HG02870 (cell line): ENCODE results near the gene MBD5.

Experiments used
- ATAC-seq: cut with Tn5 transposase; IDR thresholded peaks from one replicate; pipeline ENCODE4 v1.9.1; 2021; ENCODE audit warnings: mild to moderate bottlenecking, moderate library complexity; ENCODE audit not compliant: unreplicated experiment

MBD5 gene

GRCh38 chr2:148513427-148513826 is 492.5 kb downstream of the MBD5 start:
- no peak for ATAC-seq

DNA sequence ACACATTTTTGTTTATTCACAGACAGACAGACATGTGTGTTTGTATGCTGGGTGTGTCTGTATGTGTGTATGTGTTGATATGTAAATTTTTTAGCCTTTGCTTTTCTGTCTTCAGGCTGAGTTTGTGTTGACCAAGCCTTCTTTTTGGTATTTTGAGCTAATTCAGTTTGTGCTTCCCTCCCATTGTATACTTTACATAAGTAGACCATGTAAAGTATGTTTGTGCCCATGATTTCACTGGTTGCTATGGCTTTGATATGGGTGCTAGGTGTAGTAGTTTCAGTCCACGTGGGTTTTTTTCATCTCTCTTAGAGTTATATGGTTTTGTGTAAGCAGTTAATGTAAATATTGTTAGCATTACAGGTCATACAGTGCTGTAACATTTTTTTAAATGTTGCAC is 494.2 kb downstream of the MBD5 start:
- no peak for ATAC-seq

DNA sequence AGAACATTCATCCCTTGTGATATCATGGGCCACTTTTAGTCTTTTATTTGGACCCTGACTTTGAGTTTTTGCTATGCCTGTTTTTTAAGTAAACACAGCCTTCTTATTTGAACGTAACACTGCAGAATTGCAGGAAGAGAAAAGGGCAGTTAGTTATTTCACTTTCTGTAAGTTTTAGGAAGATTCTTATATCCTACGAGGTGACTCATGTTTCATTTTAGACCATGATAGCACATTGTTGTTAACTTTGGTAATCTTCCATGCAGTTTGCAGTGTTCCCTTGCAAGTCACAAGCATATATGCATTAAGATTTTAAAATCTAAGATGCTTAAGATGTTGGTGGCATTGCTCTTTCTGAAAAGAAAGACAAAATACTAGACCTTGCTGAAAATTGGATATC is 495.1 kb downstream of the MBD5 start:
- ATAC-seq: no peak

GRCh38 chr2:148517296-148517695 is 496.4 kb downstream of the MBD5 start:
- ATAC-seq: no peak

- ATAC-seq: no peak
Measured at GRCh38 chr2:148517822-148518221, 496.9 kb downstream of the MBD5 start.

GRCh38 chr2:148519013-148519412 is 498.1 kb downstream of the MBD5 start:
- ATAC-seq: no peak

- ATAC-seq: no peak
Measured at GRCh38 chr2:148521181-148521580, 500.3 kb downstream of the MBD5 start.

- ATAC-seq: no peak
Measured at GRCh38 chr2:148523315-148523714, 502.4 kb downstream of the MBD5 start.

GRCh38 chr2:148524519-148524919 is 503.6 kb downstream of the MBD5 start:
- no peak for ATAC-seq

GRCh38 chr2:148525130-148525529 is 504.2 kb downstream of the MBD5 start:
- ATAC-seq: no peak

DNA sequence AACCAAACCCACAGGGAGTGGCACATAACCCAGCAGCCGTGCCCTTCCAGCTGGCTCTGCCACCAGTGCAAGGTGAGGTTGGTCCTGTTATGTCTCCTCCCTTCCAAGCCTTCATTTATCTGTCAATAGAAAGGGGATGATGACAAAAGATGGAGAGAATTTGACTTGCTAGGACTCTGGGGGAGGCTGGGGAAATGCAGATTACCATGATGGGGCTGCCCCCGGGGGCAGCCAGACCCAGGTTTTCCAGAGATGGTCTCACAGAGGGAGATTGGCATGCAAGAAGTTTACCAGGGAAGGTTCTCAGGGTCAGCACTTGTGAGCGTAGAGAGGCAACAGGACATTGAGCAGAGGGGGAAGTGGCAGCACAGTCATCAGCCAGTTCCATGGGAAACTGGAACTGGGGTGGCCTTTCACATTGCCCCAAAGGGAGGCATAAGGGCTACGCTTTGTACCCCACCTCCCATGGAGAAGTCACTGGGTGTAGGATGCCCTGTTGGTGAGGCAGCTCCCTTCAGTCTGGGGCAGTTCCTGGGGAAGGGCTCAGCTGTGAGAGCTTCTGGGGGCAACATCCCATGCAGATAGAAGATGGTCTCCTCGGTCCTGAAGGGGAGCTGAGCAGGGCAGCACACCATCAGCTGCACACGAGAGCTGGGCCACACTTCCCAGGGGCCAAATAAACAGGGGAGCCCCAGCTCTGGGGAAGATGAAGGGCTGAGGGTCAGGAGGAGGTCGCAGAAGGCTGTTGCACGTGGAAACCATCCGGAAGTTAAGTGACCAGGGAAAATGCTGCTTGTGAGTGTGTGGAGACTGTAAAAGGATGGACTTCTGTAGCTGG is 505.8 kb downstream of the MBD5 start:
- ATAC-seq: no peak

DNA sequence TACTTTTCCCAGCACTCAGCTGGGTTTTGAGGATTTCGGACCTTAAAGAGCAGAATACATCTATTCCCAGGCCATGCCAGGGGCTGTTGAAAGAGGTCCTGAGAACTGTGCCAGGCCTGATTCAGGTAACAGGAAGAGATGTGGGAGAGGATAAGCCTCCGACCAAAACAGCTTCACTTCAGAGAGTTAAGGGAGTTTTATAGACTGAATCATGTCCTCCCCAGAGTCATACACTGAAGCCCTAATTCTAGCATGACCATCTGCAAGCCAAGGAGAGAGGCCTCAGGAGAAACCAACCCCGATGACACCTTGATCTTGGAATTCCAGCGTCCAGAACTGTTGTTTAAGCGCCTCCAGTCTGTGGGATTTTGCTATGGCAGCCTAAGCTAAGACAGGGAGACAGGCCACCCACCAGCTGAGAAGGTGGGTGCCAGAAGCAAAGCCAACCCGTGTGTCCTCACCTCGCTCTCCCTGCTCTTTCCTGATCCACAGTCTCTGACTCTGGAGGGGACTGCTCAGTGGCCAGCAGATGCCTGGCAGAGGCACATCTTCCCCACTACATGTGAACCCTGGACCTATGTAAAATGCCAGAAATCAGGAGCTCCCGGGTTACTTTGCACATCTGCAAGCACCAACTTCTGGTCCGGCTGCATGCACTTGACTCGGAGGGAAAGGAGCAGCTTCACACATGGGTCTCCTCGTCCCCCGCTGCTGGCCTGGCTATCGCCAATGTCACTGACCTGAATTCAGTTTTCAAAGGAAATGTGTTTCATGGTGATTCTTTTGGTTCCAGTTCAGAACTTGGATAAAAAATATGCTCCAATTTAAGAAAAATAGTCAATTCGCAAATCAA is 506.8 kb downstream of the MBD5 start:
- no peak for ATAC-seq

DNA sequence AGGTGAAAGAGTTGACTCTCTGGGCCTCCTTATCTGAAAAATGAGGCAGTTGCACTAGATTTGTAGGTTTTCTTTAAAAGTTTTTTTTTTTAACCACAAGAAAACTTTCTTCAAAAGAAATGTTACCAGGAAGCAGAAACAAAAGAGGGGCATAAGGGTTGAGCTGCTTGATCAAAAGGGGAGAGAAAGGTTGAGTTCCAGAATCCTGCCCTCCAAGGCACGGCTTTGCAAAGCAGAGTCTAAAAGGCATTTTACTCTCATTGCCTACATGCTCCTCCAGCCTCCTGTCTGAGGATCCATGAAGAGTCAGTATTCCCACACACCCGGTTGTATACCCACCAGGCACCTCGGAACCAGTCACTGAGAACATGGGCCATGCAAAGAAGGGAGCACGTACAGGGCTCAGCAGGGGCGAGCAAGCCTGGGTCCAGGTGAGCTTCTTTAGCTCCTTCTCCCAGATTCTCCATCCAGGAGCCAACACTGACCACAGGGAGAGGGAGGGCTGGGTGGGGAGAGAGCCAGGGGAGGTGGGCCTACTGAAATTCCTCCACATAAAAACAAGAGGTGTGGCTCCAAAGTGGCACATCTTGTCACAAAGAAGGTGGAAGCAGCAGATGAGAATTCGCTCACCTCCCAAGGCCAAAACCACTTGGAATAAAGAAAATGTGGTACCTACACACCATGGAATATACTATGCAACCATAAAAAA is 507.6 kb downstream of the MBD5 start:
- ATAC-seq: no peak

DNA sequence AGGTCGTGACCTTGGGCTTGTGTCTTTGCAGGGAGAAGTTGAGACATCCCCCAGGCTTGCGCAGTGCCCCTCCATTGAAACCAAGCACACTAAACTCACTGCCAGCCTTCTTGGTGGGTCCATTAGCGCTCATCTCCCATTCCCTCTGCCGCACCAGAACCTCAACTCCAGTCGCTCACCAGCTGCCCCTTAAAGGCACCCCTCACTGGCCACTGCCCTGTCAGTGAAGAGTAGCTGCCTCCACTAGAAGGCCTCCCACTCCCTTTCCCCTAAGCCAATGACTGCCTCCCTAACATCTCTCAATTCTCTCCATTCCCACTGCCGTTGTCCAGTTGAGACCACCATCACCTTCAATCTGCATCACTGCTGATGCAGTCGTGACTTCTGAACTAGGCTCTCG is 508.9 kb downstream of the MBD5 start:
- no peak for ATAC-seq

- no peak for ATAC-seq
Measured at GRCh38 chr2:148530350-148530749, 509.5 kb downstream of the MBD5 start.

DNA sequence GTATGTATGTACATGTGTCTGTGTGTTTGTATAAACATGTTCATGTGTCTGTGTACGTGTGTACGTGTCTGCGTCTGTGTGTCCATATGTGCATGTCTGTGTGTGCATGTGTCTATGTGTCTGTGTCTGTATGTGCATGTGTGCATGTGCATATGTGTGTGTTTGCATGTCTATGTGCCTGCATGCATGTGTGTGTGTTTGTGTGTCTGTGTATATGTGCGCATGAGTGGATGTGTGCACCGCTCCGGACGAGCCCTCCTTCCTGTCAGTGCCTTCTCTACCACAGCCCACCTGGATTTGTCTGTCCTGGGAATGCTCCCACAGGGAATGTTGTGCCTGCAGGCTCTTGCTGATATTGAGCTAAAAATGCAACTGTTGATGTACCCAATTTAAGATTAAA is 510.3 kb downstream of the MBD5 start:
- ATAC-seq: no peak

DNA sequence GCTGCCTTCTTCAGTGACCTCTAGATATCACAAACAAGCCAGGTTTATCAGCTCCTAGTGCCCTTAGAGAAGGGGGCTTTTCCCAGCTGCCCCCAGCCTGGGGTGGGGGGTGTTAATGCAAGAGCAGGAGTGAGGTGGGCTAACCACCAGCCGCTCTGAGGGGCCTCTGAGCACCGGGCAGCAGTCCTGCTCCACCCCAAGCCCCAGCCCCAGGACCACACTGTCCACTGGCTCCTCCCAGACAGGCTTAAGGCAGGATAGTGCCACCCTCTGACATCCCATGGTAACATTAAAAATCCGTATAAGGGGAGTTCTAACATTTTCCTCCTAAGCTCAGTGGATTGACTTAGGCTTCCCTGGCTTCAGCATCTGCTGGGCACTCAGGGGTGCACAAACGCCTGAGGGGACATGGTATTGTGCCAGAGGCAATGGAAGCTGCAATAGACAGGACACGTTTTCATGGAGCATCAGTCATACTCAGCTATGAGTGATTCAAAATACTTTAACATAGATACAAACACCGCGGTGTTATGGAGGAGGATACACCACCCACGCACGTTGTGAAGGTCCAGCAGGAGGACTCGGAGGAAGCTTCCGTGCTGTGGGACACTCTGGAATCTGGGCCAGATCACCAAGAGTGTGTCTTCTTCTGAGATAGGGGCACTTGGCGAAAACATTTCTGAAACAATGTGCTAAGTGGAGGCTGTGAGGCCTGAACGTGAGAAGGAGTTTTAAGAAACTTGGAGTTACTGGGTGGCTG is 511.0 kb downstream of the MBD5 start:
- ATAC-seq: no peak

- ATAC-seq: no peak
Measured at GRCh38 chr2:148533004-148533403, 512.1 kb downstream of the MBD5 start.

- no peak for ATAC-seq
Measured at GRCh38 chr2:148533685-148534084, 512.8 kb downstream of the MBD5 start.

DNA sequence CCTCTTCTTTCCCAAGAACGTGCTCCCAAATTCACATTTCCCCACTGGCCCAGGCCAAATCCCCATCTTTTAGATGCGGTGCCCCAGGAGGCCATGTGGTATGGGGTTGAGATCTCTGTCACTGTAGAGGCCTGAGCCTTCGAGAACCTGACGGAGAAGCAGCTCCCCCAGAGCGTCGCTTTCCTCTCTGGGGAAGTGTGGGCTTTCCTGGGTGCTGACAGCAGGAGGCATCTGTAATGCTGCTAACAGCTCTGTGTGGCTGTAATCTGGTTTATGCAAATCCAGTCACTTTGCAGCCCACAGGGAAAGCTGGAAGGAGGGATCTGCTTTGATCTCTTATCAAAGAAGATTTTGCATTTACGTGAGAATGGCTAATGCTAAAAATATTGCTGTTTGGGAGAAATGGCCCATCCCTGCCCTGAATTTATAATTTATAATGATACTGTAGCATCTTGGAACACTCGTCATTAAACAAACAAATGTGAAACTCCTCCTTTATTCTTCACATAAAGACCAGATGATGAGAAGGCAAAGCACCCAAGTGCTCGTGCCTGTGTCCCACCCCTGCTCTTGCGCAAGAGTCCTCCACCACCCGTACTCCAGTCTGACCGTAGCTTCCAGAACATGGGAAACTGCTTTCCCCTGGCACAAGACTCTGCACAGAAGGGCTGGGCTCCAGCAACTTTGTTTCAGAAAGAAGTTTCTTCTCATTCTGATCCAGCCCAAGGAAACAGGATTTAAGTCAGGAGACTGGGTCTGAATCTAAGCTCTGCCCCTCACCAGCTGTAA is 513.7 kb downstream of the MBD5 start:
- no peak for ATAC-seq
